Right kidney (tissue), 1 donor: ENCODE data around the gene C4orf51.

Source experiments
- DNase-seq: peaks from one replicate; pipeline ENCODE4 v3.0.0-alpha.2; 2016

Gene C4orf51

GRCh38 chr4:145757188-145757587, 77.2 kb downstream of the C4orf51 start:
- no peak for DNase-seq

- no peak for DNase-seq
Observed at GRCh38 chr4:145760176-145760575, 80.2 kb downstream of the C4orf51 start.

DNA sequence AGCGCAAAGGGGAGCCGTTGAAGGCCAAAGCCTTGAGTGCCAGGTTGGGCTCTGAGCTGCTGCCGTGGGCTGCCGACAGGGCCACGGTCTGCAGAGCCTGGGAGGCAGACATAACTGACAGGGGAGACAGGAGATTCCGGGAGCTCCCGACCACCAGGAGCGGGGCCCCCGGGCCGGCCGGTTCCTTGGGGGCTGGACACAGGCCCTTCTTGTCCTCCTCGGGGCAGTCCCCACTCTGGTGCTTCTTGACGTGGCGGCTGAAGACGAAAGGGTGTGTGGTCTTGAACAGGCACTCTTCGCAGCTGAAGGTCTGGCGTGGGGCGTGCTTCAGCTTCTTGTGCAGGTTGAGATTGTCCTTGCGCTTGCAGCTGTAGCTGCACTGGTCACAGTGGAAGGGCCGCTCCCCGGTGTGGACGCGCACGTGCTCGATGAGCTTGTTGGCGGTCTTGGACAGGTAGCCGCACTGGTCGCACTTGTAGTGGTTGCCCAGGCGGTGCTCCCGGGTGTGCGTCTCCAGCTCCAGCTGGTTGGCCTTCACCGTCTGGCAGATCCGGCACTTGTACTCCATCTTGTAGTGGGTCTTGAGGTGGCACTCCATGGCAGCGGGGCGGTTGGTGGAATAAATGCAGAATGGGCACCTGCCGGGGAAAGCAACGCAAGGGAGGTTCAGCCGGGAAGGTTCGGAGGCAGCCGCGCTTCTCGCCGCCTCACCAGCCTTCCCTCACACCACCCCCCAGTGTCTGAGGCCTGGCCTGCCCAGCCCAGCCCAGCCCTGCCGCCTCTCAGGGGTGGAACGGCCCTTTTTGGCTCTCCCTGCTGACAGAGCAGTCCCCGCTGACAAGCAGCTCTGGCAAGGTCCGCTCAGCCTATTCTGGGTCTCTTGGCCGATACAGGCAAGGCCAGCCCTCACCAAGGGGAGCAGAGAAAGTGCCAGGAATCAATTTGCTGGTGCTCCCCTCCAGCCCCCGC, 81.3 kb downstream of the C4orf51 start:
- no peak for DNase-seq

DNA sequence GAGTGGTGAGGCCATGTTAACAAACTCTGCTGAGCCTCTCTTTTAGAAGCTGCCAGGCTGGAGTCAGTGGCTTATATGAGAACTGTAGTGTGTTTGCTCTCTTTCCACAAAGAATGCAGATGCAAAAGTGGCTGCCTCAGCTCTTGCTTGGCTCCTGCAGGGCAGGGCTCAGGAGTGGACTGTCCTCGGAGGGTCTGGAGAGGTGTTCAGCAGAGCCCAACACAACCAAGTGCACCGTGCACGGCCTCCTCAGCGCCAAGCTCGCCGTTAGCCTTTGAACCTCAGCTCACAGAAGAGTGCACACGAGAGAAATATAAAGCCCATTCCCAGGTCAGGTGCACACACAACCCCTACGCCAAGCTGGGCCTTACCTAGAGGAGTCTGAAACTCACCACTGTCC, 82.8 kb downstream of the C4orf51 start:
- DNase-seq = no peak

- DNase-seq = no peak
Observed at GRCh38 chr4:145763399-145763798, 83.5 kb downstream of the C4orf51 start.

DNA sequence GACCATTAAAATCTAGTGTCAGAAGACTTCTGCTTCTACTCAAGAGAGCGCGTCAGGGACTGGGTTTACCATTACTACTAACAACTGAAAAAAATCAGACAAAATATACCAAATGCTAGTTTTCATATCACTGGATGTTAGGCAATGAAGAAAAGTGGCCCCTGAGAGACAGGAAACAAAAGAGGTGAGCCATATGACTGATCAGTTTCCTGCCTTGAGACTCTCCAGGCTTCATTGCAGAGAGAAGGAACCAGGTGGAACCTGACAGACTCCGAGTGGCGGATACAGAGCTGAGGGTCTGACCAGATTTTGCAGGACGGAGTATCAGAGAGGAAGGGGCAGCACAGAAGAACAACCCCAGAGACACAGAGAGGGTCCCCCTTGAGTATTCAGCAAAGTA, 86.3 kb downstream of the C4orf51 start:
- no peak for DNase-seq

GRCh38 chr4:145769450-145770037, 89.6 kb downstream of the C4orf51 start:
- DNase-seq = no peak

- DNase-seq = no peak
Observed at GRCh38 chr4:145770124-145770523, 90.2 kb downstream of the C4orf51 start.

DNA sequence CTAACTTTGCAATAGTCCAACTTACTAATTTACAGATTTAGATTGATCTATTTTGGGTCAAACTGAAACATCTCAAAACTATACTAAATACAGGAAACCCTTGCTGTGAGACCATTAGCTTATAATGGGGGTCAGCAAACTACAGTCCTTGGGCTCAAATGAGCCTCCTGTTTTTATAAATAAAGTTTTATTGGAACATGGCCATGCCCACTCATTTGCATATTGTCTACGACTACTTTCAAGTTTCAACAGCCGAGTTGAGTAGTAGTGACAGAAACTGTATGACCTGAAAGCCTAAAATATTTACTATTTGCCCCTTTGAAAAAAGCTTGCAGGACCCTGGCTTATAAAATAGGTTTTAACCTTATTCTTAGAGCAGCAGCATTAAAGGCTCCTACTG, 92.4 kb downstream of the C4orf51 start:
- no peak for DNase-seq

DNA sequence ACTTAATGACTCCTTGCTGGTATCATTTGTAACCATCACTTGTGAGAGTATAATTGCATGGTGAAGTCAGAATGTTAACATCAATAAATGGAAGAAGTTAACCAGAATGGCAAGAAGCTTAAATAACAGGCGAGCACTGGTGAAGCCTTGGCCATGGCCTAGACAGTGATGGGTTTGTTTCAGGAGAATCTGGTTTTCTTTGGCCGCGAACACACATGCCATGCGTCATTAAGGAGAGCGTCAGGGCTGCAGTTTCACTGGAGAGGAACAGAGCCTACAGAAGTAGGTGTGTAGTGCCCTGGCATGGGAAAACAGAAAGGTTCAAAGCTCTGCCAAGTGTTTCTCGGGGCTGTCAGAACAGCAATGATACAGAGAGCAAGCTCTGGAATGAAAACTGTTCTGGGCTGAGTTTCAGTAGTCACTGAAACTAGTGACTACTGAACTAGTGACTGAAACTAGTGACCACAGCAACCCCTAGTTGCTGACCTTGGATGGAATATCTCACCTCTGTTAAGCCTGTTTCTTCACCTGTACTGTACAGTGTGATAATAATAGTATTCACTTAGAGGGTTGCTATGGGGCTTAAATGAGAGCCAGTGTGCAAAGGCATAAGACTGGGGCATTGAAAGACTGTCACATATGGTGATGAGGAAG, 93.8 kb downstream of the C4orf51 start:
- DNase-seq = no peak

DNA sequence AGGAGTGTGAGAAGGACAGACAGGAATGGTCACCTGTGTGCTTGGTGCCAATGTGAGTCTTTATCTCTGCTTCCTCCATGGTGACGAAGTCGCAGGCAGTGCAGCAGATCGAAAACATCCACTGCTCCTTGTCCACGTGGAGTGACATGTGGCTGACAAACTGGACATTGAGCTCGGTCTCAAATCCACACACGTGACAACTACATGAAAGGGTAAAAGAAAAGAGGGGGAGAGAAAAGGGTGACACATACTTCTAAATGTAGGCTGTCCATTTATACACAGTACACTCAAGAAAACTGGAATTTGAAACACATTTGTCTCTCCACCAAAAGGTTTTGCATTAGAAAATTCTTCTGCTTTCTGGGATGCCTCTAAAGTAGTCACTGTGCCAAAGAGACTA, 94.5 kb downstream of the C4orf51 start:
- no peak for DNase-seq

GRCh38 chr4:145775406-145775805, 95.5 kb downstream of the C4orf51 start:
- DNase-seq = no peak

DNA sequence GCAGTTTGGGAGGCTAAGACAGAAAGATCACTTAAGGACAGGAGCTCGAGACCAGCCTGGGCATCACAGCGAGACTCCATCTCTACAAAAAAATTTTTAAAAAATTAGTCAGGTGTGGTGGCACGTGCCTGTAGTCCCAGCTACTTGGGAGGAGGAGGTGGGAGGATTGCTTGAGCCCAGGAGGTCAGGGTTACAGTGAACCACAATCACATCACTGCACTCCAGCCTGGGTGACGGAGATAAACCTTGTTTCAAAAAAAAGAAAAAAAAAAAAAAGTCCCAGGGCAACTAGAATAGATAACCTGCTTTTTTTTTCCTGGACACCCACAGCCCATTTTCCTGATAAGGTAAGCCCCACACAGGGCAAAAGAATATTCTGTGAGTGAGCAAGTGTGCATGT, 96.3 kb downstream of the C4orf51 start:
- DNase-seq = no peak

- no peak for DNase-seq
Observed at GRCh38 chr4:145779319-145779801, 99.4 kb downstream of the C4orf51 start.

- DNase-seq = no peak
Observed at GRCh38 chr4:145781351-145781750, 101.4 kb downstream of the C4orf51 start.
